ENCODE measurements around the gene RANBP10.

Gene RANBP10

GRCh38 chr16:67800338-67800926 lies 5.9 kb downstream of the RANBP10 start:
- no peak for TF ChIP-seq FOXP2 (optimal IDR thresholded peaks at IDR 0.05; ENCODE audit: control extremely low read depth, extremely low read length, insufficient read depth)
- no peak for TF ChIP-seq POLR2AphosphoS5 (IDR thresholded peaks at IDR 0.05; ENCODE audit: borderline replicate concordance, low read depth, low read length)
- TF ChIP-seq EZH2 (IDR thresholded peaks at IDR 0.05) = no peak
- Histone ChIP-seq H3K9ac (ENCODE audit: insufficient read length) (no peak overlapping the region), H3K27ac (no peak overlapping the region), H3K4me3 (no peak overlapping the region), H3K36me3 (ENCODE audit: insufficient read depth, low read length) (no peaks in the 10 kb centered on the region; the same call in 1 of the 2 replicates), H3K9me3 (ENCODE audit: low read depth, low read length) (no peaks in the 10 kb centered on the region)
- DNase-seq (ENCODE audit: low read depth, low spot score) = no peak

GRCh38 chr16:67796099-67796718 lies 10.2 kb downstream of the RANBP10 start:
- no peak overlapping the region for H3K4me3 ChIP-seq
- no peak overlapping the region for H3K9ac ChIP-seq (ENCODE audit: insufficient read length)
- TF ChIP-seq FOXP2 (optimal IDR thresholded peaks at IDR 0.05; ENCODE audit: control extremely low read depth, extremely low read length, insufficient read depth) = no peak
- TF ChIP-seq POLR2AphosphoS5 (IDR thresholded peaks at IDR 0.05; ENCODE audit: borderline replicate concordance, low read depth, low read length) = no peak
- no peak for TF ChIP-seq EZH2 (IDR thresholded peaks at IDR 0.05)
- no peaks in the 10 kb centered on the region; the same call in 1 of the 2 replicates for H3K36me3 ChIP-seq (ENCODE audit: insufficient read depth, low read length)
- H3K27ac ChIP-seq = no peak overlapping the region
- no peaks in the 10 kb centered on the region for H3K9me3 ChIP-seq (ENCODE audit: low read depth, low read length)
- DNase-seq (ENCODE audit: low read depth, low spot score) = no peak

- H3K27ac ChIP-seq = no peak overlapping the region
- H3K9me3 ChIP-seq (ENCODE audit: low read depth, low read length) = no peaks in the 10 kb centered on the region
- H3K36me3 ChIP-seq (ENCODE audit: insufficient read depth, low read length) = no peaks in the 10 kb centered on the region
- no peak overlapping the region for H3K9ac ChIP-seq (ENCODE audit: insufficient read length)
- TF ChIP-seq FOXP2 (optimal IDR thresholded peaks at IDR 0.05; ENCODE audit: control extremely low read depth, extremely low read length, insufficient read depth) (no peak), POLR2AphosphoS5 (IDR thresholded peaks at IDR 0.05; ENCODE audit: borderline replicate concordance, low read depth, low read length) (no peak), EZH2 (IDR thresholded peaks at IDR 0.05) (no peak)
- no peak for DNase-seq (ENCODE audit: low read depth, low spot score)
- H3K4me3 ChIP-seq = no peak overlapping the region
Observed at GRCh38 chr16:67790071-67790470, 16.3 kb downstream of the RANBP10 start.

- Histone ChIP-seq H3K9ac (ENCODE audit: insufficient read length) (no peak overlapping the region), H3K27ac (no peak overlapping the region), H3K36me3 (ENCODE audit: insufficient read depth, low read length) (no peaks in the 10 kb centered on the region), H3K9me3 (ENCODE audit: low read depth, low read length) (no peaks in the 10 kb centered on the region), H3K4me3 (no peak overlapping the region)
- no peak for DNase-seq (ENCODE audit: low read depth, low spot score)
- TF ChIP-seq EZH2 (IDR thresholded peaks at IDR 0.05) (no peak), POLR2AphosphoS5 (IDR thresholded peaks at IDR 0.05; ENCODE audit: borderline replicate concordance, low read depth, low read length) (no peak), FOXP2 (optimal IDR thresholded peaks at IDR 0.05; ENCODE audit: control extremely low read depth, extremely low read length, insufficient read depth) (no peak)
Observed at GRCh38 chr16:67786491-67786890, 19.9 kb downstream of the RANBP10 start.

- Histone ChIP-seq H3K4me3 (no peak overlapping the region), H3K9ac (ENCODE audit: insufficient read length) (no peak overlapping the region), H3K36me3 (ENCODE audit: insufficient read depth, low read length) (no peaks in the 10 kb centered on the region), H3K27ac (no peak overlapping the region), H3K9me3 (ENCODE audit: low read depth, low read length) (no peaks in the 10 kb centered on the region)
- no peak for DNase-seq (ENCODE audit: low read depth, low spot score)
- TF ChIP-seq EZH2 (IDR thresholded peaks at IDR 0.05) (no peak), POLR2AphosphoS5 (IDR thresholded peaks at IDR 0.05; ENCODE audit: borderline replicate concordance, low read depth, low read length) (no peak), FOXP2 (optimal IDR thresholded peaks at IDR 0.05; ENCODE audit: control extremely low read depth, extremely low read length, insufficient read depth) (no peak)
Observed at GRCh38 chr16:67783353-67783725, 23.0 kb downstream of the RANBP10 start.

- H3K36me3 ChIP-seq (ENCODE audit: insufficient read depth, low read length) = no peaks in the 10 kb centered on the region
- H3K9ac ChIP-seq (ENCODE audit: insufficient read length) = no peak overlapping the region
- H3K27ac ChIP-seq = no peak overlapping the region
- DNase-seq (ENCODE audit: low read depth, low spot score) = no peak
- no peaks in the 10 kb centered on the region for H3K9me3 ChIP-seq (ENCODE audit: low read depth, low read length)
- no peak for TF ChIP-seq FOXP2 (optimal IDR thresholded peaks at IDR 0.05; ENCODE audit: control extremely low read depth, extremely low read length, insufficient read depth)
- TF ChIP-seq POLR2AphosphoS5 (IDR thresholded peaks at IDR 0.05; ENCODE audit: borderline replicate concordance, low read depth, low read length) = no peak
- TF ChIP-seq EZH2 (IDR thresholded peaks at IDR 0.05) = no peak
- no peak overlapping the region for H3K4me3 ChIP-seq
Observed at GRCh38 chr16:67782567-67783352, 23.6 kb downstream of the RANBP10 start.

- H3K27ac ChIP-seq = no peak overlapping the region
- H3K9me3 ChIP-seq (ENCODE audit: low read depth, low read length) = no peaks in the 10 kb centered on the region
- DNase-seq (ENCODE audit: low read depth, low spot score) = no peak
- TF ChIP-seq FOXP2 (optimal IDR thresholded peaks at IDR 0.05; ENCODE audit: control extremely low read depth, extremely low read length, insufficient read depth) (no peak), EZH2 (IDR thresholded peaks at IDR 0.05) (no peak), POLR2AphosphoS5 (IDR thresholded peaks at IDR 0.05; ENCODE audit: borderline replicate concordance, low read depth, low read length) (no peak)
- H3K9ac ChIP-seq (ENCODE audit: insufficient read length) = no peak overlapping the region
- no peak overlapping the region for H3K4me3 ChIP-seq
- no peaks in the 10 kb centered on the region for H3K36me3 ChIP-seq (ENCODE audit: insufficient read depth, low read length)
Observed at GRCh38 chr16:67781565-67781921, 24.8 kb downstream of the RANBP10 start.

GRCh38 chr16:67780847-67781564 lies 25.4 kb downstream of the RANBP10 start:
- Histone ChIP-seq H3K36me3 (ENCODE audit: insufficient read depth, low read length) (no peaks in the 10 kb centered on the region), H3K9ac (ENCODE audit: insufficient read length) (no peak overlapping the region), H3K4me3 (no peak overlapping the region), H3K27ac (no peak overlapping the region), H3K9me3 (ENCODE audit: low read depth, low read length) (no peaks in the 10 kb centered on the region)
- no peak for DNase-seq (ENCODE audit: low read depth, low spot score)
- TF ChIP-seq EZH2 (IDR thresholded peaks at IDR 0.05) = no peak
- no peak for TF ChIP-seq POLR2AphosphoS5 (IDR thresholded peaks at IDR 0.05; ENCODE audit: borderline replicate concordance, low read depth, low read length)
- no peak for TF ChIP-seq FOXP2 (optimal IDR thresholded peaks at IDR 0.05; ENCODE audit: control extremely low read depth, extremely low read length, insufficient read depth)

Measured in SK-N-MC (cell line).